G401.6 (cell line): ENCODE data around the gene LAMC2.

Experiments
- FAIRE-seq: peaks from 2 replicates; lab custom pipeline; 2012; peaks lifted over from hg19 to GRCh38; lab: Jason Lieb, UNC

Gene LAMC2

DNA sequence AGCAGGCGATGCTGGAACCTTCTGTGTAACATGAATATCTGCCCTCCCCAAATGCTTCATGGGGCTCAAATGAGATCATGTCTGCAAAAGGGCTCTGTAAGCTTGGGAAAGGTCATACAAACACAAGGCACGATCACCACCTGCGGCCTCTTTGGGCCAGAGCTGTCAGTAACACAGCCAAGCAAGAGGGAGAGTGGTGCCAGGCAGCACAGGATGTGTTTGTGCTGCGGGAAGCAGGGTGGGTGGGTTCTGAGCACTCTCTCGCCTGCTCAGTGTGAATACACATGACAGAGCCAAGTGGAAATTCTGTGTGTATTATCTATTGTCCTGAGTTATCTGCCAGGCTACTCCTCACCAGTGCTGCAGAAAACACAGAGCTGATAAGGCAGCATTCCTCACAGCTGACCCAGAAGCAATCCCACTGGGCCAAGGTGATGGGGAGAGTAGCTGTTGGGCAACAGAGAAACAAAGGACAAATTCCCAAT lies 101.2 kb downstream of the LAMC2 start:
- no peak for FAIRE-seq

DNA sequence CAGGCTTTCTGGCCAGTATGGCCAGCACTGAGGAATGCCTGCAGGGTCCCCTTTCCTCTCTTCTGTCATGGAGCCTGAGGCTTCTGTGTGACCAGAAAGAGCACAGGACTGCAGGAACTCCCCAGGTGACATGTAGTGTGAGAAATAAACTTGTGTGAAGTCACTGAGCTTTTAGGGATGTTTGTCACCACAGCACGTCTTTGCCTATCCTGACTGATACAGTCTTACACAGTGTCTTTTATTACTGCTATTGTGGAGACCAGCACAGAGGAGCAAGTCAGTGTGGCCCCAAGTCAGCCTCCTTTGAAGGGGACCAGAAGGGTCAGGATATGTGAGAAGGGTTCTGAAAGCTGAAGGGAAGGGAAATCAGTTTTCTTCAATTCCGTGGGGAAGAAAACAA lies 102.5 kb downstream of the LAMC2 start:
- no peak for FAIRE-seq

DNA sequence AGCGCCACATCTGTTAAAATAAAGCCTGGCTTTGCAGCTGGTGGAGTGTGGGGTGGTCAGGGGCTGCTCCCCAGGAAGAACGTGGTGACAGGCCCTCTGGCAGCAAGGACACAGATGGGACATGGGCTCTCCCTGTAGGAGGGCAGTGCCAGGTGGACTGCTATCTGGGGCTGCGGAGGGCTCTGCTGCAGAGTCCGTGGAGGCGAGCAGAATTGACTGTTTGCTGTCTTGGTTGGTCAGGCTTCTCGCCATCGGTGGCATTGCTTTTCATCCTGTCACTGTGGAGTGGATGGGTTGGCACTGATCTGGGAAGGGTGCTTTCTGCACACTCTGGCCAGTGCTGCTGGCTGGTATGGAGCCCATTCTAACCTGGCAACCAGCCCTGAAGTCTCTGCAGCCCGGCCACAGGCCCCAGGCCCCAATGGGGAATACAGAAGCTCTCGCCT lies 103.0 kb downstream of the LAMC2 start:
- no peak for FAIRE-seq

DNA sequence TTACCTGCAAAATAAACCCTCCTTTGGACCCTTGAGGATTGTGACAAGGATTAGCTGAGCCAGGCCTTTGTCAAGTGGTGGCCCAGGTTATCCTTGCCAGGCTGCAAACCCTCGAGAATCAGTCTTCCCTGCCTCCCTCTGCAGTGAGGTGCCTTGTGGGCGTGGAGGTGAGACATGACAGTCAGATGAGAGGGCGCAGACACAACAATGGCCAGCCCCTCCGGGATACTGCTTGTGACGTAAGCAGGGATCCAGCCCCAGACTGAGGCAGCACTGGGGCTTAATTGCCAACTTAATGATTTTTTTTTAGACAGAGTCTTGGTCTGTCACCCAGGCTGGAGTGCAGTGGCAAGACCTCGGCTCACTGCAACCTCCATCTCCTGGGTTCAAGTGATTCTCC lies 104.6 kb downstream of the LAMC2 start:
- no peak for FAIRE-seq

DNA sequence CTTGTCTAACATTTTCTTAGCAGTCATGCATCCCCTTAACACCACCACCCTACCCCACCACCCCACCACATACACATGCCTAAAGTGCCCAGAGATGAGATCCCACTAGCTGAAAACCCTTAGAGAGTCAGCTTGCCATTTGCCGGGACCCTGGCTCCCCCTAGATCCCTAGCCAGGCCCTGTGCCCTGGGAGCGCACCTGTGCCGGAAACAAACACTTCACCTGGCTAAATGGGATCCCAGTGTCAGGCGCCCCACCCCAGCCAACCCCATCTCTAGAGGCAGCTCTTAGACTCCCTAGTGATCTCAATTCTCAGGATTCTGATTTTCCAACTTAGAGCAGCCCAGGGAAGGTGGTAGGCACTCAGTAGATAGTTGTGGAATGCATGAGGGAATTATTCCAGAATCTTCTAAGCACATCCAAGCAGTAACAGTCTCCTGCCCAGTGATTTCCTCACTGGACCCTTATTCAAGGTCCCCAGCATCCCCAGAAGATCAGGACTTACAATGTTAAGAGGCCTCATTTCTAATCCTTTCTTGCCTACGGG lies 105.2 kb downstream of the LAMC2 start:
- no peak for FAIRE-seq

DNA sequence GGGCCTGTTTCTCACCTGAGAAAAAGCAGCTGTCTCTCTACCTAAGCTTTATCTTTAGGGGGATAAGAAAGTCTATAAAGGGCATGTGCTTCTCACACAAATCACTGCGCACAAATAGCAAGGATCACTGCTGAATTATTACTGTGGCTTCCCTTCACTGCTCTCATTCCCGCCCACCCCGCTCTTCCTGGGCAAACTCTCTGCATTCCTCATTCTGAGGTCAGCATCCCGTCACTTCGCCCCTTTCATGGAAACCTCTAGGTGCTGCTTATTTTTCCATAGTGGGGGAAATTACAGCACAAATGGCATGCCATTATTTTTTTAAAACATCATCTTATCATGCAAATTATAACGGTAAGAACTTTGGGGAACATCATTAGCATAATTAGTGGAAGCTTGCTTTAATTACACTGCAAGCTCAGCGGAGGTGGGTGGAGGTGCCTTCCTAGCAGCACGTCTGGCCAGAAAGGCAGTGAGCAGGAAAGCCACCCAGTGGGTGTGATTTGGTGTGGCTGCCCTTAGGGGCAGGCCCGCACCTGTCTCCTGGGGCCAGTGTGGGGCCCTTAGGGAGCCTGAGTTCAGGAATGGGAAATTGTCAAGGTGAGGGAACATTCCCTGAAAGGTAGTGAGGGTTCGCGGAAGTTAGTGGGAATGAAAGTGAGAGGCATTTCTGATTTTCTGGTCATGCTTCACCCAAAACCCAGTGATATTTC lies 105.9 kb downstream of the LAMC2 start:
- FAIRE-seq: no peak

DNA sequence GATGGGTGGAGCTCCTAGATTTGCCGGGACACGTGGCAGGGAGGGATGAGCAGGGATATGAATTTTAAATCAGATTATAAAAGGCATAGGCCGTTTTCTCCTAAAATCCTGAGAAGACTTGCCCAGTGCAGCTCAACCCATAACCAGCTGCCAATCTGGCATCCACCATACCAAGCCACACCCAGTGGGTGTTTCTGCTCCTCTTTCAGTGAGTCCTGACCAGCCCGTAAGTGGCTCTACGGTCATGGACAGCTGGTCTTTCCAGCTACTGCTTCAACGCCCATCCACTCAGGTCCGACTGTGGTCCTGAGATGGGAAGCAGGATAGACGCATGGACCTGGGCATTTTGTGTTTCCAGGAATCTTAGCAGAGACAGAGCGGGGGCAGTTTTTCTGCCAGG lies 107.2 kb downstream of the LAMC2 start:
- FAIRE-seq: no peak

DNA sequence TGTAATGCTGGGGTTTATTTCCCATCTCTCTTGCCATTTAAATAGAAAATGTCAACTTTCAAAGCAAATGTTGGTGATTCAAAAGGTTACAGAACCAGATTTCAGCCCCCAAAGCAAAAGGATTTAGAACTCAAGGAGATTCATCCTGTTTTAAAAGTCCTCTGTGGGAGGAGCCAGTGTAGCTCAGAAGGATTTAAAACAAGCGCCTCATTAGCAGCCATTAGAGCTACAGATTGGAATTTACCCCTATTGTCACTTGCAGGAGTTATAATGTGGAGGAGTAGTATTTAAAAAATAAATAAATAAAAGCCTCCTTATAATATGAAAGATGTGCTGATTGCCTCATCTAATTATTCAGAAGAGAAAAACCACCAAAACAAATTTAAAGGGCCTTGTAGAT lies 107.8 kb downstream of the LAMC2 start:
- FAIRE-seq: no peak
